Aorta (tissue), 5 donors: ENCODE data around the gene ZNF75A. TPM values are rescaled to one million over a fixed set of nuclear protein-coding genes. Genes with fewer than 3 reads are reported as not detected.

ENCODE experiments used
- ATAC-seq: fragments of 200-7000 bp; cut with Tn5 transposase; one replicate; pipeline ENCODE4 v1.9.1; 2022; ENCODE audit warnings: moderate library complexity; ENCODE audit not compliant: low FRiP score
- DNase-seq, 2 donors: peaks; one replicate each; pipeline ENCODE4 v3.0.0-alpha.2; 2020
- H3K27ac ChIP-seq, 2 donors: one replicate each; pipeline ENCODE4 v1.5.1; 2013; ENCODE audit warnings: low read length in 2 of 2, mild to moderate bottlenecking in 2 of 2, moderate library complexity in 2 of 2, control low read depth in 1 of 2, inconsistent platforms in 1 of 2, low read depth in 1 of 2
- H3K27me3 ChIP-seq, 2 donors: one replicate each; pipeline ENCODE4 v1.6.1; 2013; ENCODE audit warnings: control low read depth in 1 of 2, low read length in 1 of 2, mild to moderate bottlenecking in 1 of 2, moderate library complexity in 1 of 2; ENCODE audit not compliant: insufficient read depth in 2 of 2, control insufficient read depth in 1 of 2
- H3K36me3 ChIP-seq, 2 donors: one replicate each; pipeline ENCODE4 v1.6.1; 2013; ENCODE audit warnings: control low read depth in 1 of 2, low read length in 1 of 2, mild to moderate bottlenecking in 1 of 2; ENCODE audit not compliant: insufficient read depth in 2 of 2, control insufficient read depth in 1 of 2
- H3K4me1 ChIP-seq, 2 donors: one replicate each; pipeline ENCODE4 v1.6.1; 2013; ENCODE audit warnings: low read length in 2 of 2, control low read depth in 1 of 2, mild to moderate bottlenecking in 1 of 2, moderate library complexity in 1 of 2; ENCODE audit not compliant: insufficient read depth in 2 of 2, control insufficient read depth in 1 of 2
- H3K4me3 ChIP-seq, 2 donors: one replicate each; pipeline ENCODE4 v1.5.1; 2013; ENCODE audit warnings: low read length in 2 of 2, control low read depth in 1 of 2, mild to moderate bottlenecking in 1 of 2
- H3K9me3 ChIP-seq: one replicate; pipeline ENCODE4 v1.6.1; 2013; ENCODE audit warnings: mild to moderate bottlenecking, low read length; ENCODE audit not compliant: control insufficient read depth
- WGBS, 2 donors: extraction: QIAGEN DNeasy Blood & Tissue Kit; methylation state at CpG; one replicate each; pipeline ENCODE4 v1.1.7; 2013; 5-methylcytosine and 5-hydroxymethylcytosine counted together
- intact Hi-C, 2 donors: fragments of 100-400 bp; cut with DNase I; formaldehyde crosslinking; loops; one replicate each; pipeline versions ENCODE4 v1.14.2 to v1.15.0; 2022
- polyA plus RNA-seq, 2 donors: library from polyadenylated mRNA; stranded (reverse); fragments of 200-250 nt; gene quantifications; one replicate each; pipeline ENCODE4 v1.2.3, GENCODE V29; 2013
- total RNA-seq, 2 donors: library from RNA; stranded (reverse); fragmentation: NEBNext Ultra II Directional; extraction: Animal tissue kit (Norgen Biotek cat#: 25700); gene quantifications; one replicate each; pipeline ENCODE4 v1.2.1, GENCODE V29; 2021
- donor health status: healthy with polysubstance abuse.
- donor health status: Bipolar disorder and iron deficiency.
- donor health status: DM: no; HTN: no; CAD: no.
- donor health status: DM: no; HTN: no; CAD: no.
- donor health status: DM: yes; HTN: yes; CAD: no.

Gene ZNF75A
- total and polyA plus RNA-seq, 4 donors = 6.1 to 28.1 (median 22.1) TPM

DNA sequence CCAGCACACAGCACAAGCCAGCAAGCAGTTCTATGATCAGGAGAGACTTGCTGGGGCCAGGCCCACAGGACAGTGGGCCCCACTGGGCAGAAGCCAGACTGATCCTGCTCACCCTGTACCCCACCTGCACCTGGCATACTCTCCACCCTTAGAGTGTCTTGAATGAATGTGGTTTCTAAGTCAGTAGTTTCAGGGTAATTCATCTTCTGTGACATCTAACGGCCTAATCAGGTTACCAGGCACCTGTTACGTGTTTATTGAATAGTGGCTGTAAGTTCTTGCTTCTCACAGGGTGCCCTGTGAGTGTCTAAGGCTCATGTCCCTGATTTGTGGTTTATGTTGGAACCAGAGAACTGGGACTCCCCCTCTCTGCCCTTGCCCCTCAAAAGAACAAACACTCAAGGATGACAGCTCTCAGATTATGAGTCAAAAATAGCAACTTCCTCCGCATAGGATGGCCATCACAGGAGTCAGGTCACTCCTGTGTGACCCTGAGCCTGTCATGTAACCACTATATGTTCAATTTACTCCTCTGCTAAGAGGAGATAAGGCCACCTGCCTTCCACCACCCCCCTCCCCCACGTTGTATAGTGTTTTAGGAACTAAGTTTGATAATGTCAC lies 43.4 kb downstream of the ZNF75A start:
- no peaks in the 10 kb centered on the region for H3K36me3 ChIP-seq
- WGBS, 2 donors = 43 to 53% methylated on average over 4 of the region's 4 CpGs
- no peak overlapping the region for H3K4me3 ChIP-seq
- H3K9me3 ChIP-seq = no peaks in the 10 kb centered on the region
- DNase-seq = no peak
- H3K4me1 ChIP-seq = no peaks in the 10 kb centered on the region
- no peak for ATAC-seq
- H3K27ac ChIP-seq = no peak overlapping the region
- intact Hi-C loops = no loop called here
- H3K27me3 ChIP-seq = no peaks in the 10 kb centered on the region

DNA sequence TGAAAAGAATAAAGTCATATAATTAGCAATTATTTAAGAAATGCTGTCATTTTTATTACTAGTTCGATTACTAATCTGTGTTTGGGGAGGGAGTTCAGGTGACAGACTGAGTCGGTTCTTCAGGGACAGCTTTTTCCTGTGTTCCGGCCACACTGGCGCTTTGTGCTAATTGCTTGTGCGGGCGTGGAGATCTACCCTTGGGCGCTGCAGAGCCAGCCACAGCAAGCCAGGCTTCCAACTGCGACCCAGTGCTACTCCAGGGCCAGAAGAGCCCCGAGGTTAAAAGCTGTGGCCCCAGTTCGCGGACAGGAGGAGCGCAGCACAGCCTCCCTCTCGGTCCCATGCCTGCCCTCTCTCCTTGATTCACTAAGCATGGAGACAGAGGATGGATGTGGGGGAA lies 43.9 kb downstream of the ZNF75A start:
- intact Hi-C loops = no loop called here
- no peak overlapping the region for H3K27ac ChIP-seq
- no peak overlapping the region for H3K4me3 ChIP-seq
- DNase-seq = no peak
- no peaks in the 10 kb centered on the region for H3K36me3 ChIP-seq
- no peaks in the 10 kb centered on the region for H3K27me3 ChIP-seq
- no peaks in the 10 kb centered on the region for H3K9me3 ChIP-seq
- no peaks in the 10 kb centered on the region for H3K4me1 ChIP-seq
- WGBS, 2 donors = 61 to 64% methylated on average over 13 of the region's 13 CpGs
- no peak for ATAC-seq

DNA sequence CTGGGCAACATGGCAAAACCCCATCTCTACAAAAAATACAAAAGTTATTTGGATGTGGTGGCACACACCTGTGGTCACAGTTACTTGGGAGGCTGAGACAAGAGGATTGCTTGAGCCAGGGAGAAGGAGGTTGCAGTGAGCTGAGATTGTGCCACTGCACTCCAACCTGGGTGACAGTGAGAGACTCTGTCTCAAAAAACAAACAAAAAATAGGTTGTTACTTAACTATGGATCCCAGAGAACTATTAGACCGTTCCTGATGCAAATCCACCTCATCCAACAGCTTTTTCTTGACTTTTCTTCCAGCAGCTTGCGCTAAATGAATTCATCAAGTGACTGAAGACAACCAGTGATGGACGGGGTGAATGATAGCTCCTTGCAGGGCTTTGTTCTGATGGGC lies 50.3 kb downstream of the ZNF75A start, which contains the start of gene OR2C1:
OR2C1 (plus strand) TSS at position 301 of the 400 bp plus-strand sequence; CDS start at position 353, 52 bp downstream.
- no peaks in the 10 kb centered on the region for H3K27me3 ChIP-seq
- ATAC-seq = no peak
- peaks cover 1% of the 10 kb centered on the region for H3K9me3 ChIP-seq
- no peak within 1 kb of the TSS for H3K27ac ChIP-seq
- no peak within 1 kb of the TSS for H3K4me3 ChIP-seq
- DNase-seq = no peak
- H3K36me3 ChIP-seq = no peaks in the 10 kb centered on the region
- H3K4me1 ChIP-seq = no peaks in the 10 kb centered on the region
- WGBS, 2 donors = 67 to 75% methylated on average over 3 of the region's 3 CpGs
- intact Hi-C loops = no loop called here

DNA sequence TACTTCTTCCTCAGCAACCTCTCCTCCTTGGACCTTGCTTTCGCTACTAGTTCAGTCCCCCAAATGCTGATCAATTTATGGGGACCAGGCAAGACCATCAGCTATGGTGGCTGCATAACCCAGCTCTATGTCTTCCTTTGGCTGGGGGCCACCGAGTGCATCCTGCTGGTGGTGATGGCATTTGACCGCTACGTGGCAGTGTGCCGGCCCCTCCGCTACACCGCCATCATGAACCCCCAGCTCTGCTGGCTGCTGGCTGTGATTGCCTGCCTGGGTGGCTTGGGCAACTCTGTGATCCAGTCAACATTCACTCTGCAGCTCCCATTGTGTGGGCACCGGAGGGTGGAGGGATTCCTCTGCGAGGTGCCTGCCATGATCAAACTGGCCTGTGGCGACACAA lies 50.8 kb downstream of the ZNF75A start:
- 80 to 81% methylated on average over 10 of the region's 10 CpGs for WGBS, 2 donors
- no peaks in the 10 kb centered on the region for H3K27me3 ChIP-seq
- H3K4me1 ChIP-seq = no peaks in the 10 kb centered on the region
- intact Hi-C loops = no loop called here
- no peaks in the 10 kb centered on the region for H3K36me3 ChIP-seq
- H3K9me3 ChIP-seq = peaks cover 1% of the 10 kb centered on the region
- no peak overlapping the region for H3K27ac ChIP-seq
- DNase-seq = no peak
- H3K4me3 ChIP-seq = no peak overlapping the region
- ATAC-seq = no peak

DNA sequence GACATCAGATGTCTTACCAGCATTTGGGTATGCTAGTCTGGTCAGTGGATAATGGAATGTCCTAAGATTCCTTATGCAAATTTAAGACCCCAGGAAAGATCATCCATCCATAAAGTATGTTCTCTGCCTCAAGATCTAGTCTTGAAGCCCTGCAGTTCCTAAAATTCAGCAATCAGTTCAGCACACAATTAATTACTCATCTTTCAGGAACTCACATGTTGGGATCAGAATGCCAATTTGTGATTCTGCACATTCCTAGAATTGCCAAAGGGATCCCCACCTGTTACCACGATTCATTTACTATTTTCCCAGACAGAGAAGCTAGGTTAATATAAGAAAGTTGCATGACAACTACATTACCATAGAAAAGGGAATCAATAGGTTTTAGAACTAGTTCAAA lies 53.6 kb downstream of the ZNF75A start:
- no peaks in the 10 kb centered on the region for H3K4me1 ChIP-seq
- ATAC-seq = no peak
- intact Hi-C loops = no loop called here
- no peaks in the 10 kb centered on the region for H3K36me3 ChIP-seq
- DNase-seq = no peak
- H3K27me3 ChIP-seq = no peaks in the 10 kb centered on the region
- H3K9me3 ChIP-seq = peaks cover 1% of the 10 kb centered on the region
- 14 to 35% methylated on average over 1 of the region's 1 CpG for WGBS, 2 donors
- H3K27ac ChIP-seq = no peak overlapping the region
- H3K4me3 ChIP-seq = no peak overlapping the region

DNA sequence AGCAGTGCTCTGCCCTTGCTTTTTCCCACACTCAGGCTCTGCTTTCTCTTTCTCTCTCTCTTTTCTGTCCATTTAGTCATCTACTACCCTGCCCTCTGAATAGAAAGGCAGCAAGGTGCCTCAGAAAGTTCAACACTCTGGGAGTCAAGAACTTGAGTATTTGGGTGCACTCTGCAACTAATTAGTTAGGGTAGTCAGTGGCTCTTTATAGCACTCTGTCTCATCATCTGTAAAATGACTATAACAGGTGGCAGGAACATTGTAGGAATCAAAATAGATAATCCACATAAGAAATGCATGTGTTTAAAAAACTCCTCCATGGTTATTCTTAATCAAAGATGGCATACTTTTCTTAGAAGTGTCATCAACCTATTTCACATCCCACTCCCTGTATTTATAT lies 57.6 kb downstream of the ZNF75A start:
- ATAC-seq (no peak), DNase-seq (no peak)
- Histone ChIP-seq H3K27ac (no peak overlapping the region), H3K9me3 (peaks cover 3% of the 10 kb centered on the region), H3K27me3 (no peaks in the 10 kb centered on the region), H3K4me1 (no peaks in the 10 kb centered on the region), H3K36me3 (no peaks in the 10 kb centered on the region), H3K4me3 (no peak overlapping the region)
- intact Hi-C loops = no loop called here

DNA sequence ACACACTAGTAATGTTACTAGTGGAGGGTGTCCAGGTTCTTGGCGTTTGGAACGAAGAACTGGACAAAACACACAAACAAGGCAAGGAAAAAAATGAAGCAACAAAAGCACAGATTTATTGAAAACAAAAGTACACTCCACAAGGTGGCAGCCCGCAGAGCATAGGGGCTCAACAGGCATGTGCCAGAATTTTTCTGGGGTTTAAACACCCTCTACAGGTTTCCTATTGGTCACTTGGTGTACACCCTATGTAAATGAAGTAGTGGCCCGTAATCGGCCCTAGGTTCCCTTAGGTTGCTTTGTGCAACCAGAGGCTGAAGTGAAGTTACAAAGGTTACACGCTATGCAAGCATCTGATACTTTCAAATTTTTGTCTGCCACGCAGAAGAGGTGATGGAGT lies 58.5 kb downstream of the ZNF75A start:
- H3K4me3 ChIP-seq = no peak overlapping the region
- H3K27me3 ChIP-seq = no peaks in the 10 kb centered on the region
- H3K4me1 ChIP-seq = no peaks in the 10 kb centered on the region
- DNase-seq (no peak), ATAC-seq (no peak)
- peaks cover 3% of the 10 kb centered on the region for H3K9me3 ChIP-seq
- H3K36me3 ChIP-seq = no peaks in the 10 kb centered on the region
- WGBS, 2 donors = 90 to 91% methylated on average over 7 of the region's 7 CpGs
- intact Hi-C loops = no loop called here
- no peak overlapping the region for H3K27ac ChIP-seq

DNA sequence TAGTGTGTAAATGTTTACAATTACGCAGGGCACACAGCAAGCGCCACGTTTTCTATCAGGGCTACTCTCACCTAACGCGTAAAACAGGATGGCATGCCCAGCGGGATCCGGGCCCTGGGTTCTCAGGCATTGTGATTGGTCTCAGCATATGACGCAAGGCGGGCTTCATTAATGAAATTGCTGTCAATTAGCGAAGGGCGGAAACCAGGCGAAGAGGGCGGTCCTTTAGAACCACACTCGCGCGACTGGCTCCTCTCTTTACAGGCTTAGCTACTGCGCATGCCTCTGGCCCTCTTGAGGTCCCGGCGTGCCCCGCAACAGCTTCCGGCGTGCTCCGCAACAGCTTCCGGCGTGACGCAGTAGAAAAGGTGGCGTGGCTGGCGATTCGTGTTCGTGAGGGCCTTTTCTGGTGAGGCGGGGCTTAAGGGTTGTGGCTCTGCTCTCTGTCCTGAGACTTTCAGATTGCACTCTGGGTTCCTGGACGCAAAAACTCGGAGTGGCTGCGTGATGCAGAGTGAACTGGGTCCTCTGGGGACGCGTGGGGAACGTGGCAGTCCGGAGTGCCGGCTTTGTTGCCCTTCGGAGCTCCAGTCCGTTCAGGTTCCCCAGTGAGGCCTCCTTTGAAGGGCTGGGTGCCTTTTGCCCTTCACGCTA lies 59.6 kb downstream of the ZNF75A start:
- Histone ChIP-seq H3K9me3 (peaks cover 4% of the 10 kb centered on the region), H3K36me3 (no peaks in the 10 kb centered on the region), H3K4me3 (peak overlapping the region in 1 of 2 donors; percentile 34), H3K27me3 (no peaks in the 10 kb centered on the region), H3K27ac (peak overlapping the region in 1 of 2 donors; percentile 7), H3K4me1 (no peaks in the 10 kb centered on the region)
- peak; percentile 96 for ATAC-seq
- peak; percentile 91 to 93 for DNase-seq
- WGBS, 2 donors = 8 to 13% methylated on average over 42 of the region's 42 CpGs
- intact Hi-C loops = no loop called here
